Measurements from ENCODE around the gene ELOVL6.
"Not testable (repeated sequence)": the region's sequence is repeated elsewhere in the genome, so short reads cannot be mapped to it uniquely, and the experiment has no call there.

ELOVL6 gene

DNA sequence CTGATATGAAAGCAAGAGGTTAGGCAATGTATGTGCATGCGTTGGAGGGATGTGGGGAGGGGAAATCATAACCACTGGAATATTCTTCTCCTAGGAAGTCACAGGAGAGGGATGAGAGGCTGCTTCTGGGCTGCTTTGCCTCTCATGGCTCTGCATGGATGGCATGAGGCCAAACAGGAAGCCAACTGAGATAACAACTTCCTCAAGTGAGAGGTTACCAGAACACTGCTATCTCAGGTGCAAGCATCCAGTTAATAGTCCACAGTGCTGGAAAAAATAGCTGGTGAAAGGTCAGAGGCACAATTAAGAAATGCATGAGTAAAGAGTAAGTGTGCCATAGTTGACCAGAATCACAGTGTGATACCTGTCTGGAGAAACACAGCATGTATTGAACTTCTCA is 113.3 kb downstream of the ELOVL6 start:
- DNase-seq (ENCODE audit: low read depth): peak; percentile 18
- no peak overlapping the region for H3K4me3 ChIP-seq (ENCODE audit: low read length)
- TF ChIP-seq, protein P1, sequence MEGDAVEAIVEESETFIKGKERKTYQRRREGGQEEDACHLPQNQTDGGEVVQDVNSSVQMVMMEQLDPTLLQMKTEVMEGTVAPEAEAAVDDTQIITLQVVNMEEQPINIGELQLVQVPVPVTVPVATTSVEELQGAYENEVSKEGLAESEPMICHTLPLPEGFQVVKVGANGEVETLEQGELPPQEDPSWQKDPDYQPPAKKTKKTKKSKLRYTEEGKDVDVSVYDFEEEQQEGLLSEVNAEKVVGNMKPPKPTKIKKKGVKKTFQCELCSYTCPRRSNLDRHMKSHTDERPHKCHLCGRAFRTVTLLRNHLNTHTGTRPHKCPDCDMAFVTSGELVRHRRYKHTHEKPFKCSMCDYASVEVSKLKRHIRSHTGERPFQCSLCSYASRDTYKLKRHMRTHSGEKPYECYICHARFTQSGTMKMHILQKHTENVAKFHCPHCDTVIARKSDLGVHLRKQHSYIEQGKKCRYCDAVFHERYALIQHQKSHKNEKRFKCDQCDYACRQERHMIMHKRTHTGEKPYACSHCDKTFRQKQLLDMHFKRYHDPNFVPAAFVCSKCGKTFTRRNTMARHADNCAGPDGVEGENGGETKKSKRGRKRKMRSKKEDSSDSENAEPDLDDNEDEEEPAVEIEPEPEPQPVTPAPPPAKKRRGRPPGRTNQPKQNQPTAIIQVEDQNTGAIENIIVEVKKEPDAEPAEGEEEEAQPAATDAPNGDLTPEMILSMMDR (IDR thresholded peaks at IDR 0.05; ENCODE audit: insufficient read depth, low read depth, low read length, missing control alignments): no peak

DNA sequence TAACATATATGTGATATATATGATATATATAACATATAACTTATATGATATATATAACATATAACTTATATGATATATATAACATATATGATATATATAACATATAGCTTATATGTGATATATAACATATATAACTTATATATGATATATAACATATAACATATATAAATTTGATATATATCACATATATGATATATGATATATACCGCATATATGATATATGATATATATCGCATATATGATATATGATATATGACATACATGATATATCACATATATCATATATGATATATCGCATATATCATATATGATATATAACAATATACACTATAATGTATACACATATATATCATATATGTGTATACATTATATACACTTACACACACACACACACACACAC is 114.3 kb downstream of the ELOVL6 start:
- TF ChIP-seq, protein P1 (IDR thresholded peaks at IDR 0.05; ENCODE audit: insufficient read depth, low read depth, low read length, missing control alignments): no peak
- no peak for DNase-seq (ENCODE audit: low read depth)
- no peak overlapping the region for H3K4me3 ChIP-seq (ENCODE audit: low read length)

DNA sequence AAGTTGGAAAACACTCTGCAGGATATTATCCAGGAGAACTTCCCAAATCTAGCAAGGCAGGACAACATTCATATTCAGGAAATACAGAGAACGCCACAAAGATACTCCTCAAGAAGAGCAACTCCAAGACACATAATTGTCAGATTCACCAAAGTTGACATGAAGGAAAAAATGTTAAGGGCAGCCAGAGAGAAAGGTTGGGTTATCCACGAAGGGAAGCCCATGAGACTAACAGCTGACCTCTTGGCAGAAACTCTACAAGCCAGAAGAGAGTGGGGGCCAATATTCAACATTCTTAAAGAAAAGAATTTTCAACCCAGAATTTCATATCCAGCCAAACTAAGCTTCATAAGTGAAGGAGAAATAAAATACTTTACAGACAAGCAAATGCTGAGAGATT is 120.3 kb downstream of the ELOVL6 start:
- not testable (repeated sequence) for DNase-seq (ENCODE audit: low read depth); H3K4me3 ChIP-seq (ENCODE audit: low read length)

DNA sequence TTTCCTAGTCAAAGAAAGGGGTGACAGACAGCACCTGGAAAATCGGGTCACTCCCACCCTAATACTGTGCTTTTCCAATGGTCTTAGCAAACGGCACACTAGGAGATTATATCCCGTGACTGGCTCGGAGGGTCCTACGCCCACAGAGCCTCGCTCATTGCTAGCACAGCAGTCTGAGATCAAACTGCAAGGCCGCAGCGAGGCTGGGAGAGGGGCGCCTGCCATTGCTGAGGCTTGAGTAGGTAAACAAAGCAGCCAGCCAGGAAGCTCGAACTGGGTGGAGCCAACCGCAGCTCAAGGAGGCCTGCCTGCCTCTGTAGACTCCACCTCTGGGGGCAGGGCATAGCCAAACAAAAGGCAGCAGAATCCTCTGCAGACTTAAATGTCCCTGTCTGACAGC is 121.6 kb downstream of the ELOVL6 start:
- not testable (repeated sequence) for H3K4me3 ChIP-seq (ENCODE audit: low read length); DNase-seq (ENCODE audit: low read depth)

DNA sequence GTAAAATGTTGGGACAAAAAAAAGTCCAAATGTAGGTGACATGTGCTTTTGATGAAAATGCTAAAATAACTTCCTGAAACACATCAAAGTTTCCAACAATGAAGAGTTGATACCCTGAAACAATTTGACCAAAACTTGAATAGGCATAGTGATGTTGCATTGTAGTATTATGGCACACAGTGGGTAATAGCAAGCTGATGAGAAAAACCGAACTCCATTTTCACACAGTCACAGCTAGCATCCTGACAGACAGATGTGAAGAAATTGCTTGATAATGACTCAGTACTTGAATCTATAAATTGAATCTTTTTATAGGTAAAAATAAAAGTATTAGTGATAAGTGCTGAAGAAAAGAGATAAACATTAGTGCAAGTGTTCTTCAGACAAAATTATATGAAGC is 122.5 kb downstream of the ELOVL6 start:
- DNase-seq (ENCODE audit: low read depth): no peak
- no peak overlapping the region for H3K4me3 ChIP-seq (ENCODE audit: low read length)
- TF ChIP-seq, protein P1 (IDR thresholded peaks at IDR 0.05; ENCODE audit: insufficient read depth, low read depth, low read length, missing control alignments): no peak

DNA sequence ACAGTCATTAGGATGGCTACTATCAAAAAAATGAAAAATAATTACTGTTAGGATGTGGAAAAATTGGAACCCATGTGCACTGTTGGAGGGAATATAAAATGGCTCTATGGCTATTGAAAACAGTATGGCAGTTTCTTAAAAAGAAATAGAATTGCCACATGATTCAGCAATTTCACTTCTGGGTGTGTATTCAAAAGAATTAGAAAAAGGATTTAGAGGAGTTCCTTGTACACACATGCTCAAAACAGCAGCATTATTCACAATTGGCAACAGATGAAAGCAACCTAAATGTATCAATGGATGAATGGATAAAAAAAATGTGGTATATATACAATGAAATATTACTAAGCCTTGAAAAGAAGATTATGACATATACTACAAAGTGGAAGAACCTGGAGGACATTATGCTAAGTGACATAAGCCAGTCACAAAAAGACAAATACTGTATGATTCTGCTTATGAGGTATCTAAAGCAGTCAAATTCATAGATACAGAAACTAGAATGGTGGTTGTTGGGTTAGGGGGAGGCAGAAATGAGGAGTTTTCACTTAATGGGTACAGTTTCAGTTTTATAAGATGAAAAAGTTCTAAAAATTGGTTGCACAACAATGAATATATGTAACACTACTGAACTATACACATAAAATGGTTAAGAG is 123.2 kb downstream of the ELOVL6 start:
- H3K4me3 ChIP-seq (ENCODE audit: low read length): no peak overlapping the region
- TF ChIP-seq, protein P1 (IDR thresholded peaks at IDR 0.05; ENCODE audit: insufficient read depth, low read depth, low read length, missing control alignments): no peak
- peak; percentile 29 for DNase-seq (ENCODE audit: low read depth)

DNA sequence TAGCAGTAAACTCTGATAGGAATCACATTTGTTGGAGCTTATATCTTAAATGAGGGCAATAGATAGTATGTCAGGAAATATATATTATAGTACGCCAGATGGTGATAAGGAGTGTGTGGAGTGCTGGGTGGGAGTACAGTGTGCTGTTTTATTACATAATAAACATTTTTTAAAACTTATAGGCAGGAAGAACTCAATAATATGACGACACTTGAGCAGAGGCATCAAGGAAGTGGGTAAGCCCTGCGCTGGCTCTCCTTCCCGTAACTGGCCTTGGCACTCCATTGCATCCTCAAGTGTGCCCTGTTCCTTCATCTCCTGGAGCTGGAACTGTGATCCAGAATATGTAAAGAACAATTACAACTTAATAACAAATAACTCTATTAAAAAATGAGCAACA is 123.8 kb downstream of the ELOVL6 start:
- H3K4me3 ChIP-seq (ENCODE audit: low read length): no peak overlapping the region
- no peak for DNase-seq (ENCODE audit: low read depth)
- TF ChIP-seq, protein P1 (IDR thresholded peaks at IDR 0.05; ENCODE audit: insufficient read depth, low read depth, low read length, missing control alignments): no peak

DNA sequence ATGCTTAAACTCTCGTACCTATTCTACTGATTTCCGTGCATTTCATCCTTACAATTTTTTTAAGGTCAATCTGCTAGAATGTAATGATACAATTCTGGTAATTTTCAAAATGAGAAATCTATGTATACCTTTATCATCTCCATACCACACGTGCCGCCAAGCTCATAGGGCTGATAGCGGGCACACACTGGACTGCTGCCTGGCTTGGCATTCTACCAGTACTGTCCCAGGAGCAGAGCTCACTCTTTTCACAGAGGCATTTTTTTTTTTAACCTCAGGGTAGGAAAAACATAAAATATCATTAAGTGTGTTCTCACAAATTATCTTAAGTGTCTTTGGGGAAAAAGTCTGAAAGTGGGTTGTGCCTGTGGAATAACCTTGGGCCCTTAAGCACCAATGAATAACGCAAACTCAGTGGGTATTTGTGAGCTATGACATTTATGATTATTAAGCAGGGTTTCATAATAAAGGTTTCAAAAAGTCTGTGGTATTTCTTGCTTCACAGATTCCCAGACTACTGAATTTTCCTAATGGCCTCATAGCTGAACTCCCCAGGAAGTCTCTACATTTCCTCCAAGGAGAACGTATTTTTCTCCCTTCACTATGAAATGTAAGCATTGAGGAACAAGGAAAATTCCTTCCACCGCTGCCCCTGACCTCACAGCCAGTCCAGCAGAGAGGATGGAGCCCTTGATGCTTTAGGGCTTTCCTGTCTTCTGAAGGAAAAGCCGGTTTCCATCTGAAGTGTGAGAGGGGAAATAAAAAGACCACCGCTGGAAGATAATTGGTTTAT is 125.2 kb downstream of the ELOVL6 start:
- DNase-seq (ENCODE audit: low read depth): no peak
- TF ChIP-seq, protein P1 (IDR thresholded peaks at IDR 0.05; ENCODE audit: insufficient read depth, low read depth, low read length, missing control alignments): no peak
- H3K4me3 ChIP-seq (ENCODE audit: low read length): no peak overlapping the region

Data from epithelial cell of esophagus (primary cell).